Esophagus squamous epithelium (tissue), 5 donors: Measurements from ENCODE around the gene ZNF862. TPM values are rescaled to one million over a fixed set of nuclear protein-coding genes. Genes with fewer than 3 reads are reported as not detected.

Experiments used
- DNase-seq: peaks from one replicate; lab custom pipeline; 2025; lab: John Stamatoyannopoulos, UW
- H3K27ac ChIP-seq, 4 donors: fragments of 200-600 bp; sonication (generic); one replicate each; pipeline ENCODE4 v1.5.1; 2016 to 2019; ENCODE audit warnings: mild to moderate bottlenecking in 1 of 4
- H3K27me3 ChIP-seq, 4 donors: fragments of 200-600 bp; sonication (generic); 1 replicate in 3 of 4; 2 replicates in 1 of 4; pipeline versions ENCODE4 v1.5.1 to v1.6.0; 2017 to 2021; ENCODE audit warnings: antibody characterized with exemption in 1 of 4
- H3K36me3 ChIP-seq, 3 donors: fragments of 200-600 bp; sonication (generic); one replicate each; pipeline ENCODE4 v1.5.1; 2016 to 2019
- H3K4me1 ChIP-seq, 3 donors: fragments of 200-600 bp; sonication (generic); one replicate each; pipeline ENCODE4 v1.5.1; 2017 to 2019
- H3K4me3 ChIP-seq, 4 donors: fragments of 200-600 bp; sonication (generic); 1 replicate in 3 of 4; 2 replicates in 1 of 4; pipeline ENCODE4 v1.5.1; 2016 to 2019; ENCODE audit warnings: mild to moderate bottlenecking in 2 of 4, moderate library complexity in 1 of 4
- H3K9me3 ChIP-seq, 3 donors: fragments of 200-600 bp; sonication (generic); one replicate each; pipeline ENCODE4 v1.5.1; 2016 to 2019
- POLR2A ChIP-seq, 4 donors: fragments of 450-650 bp; IDR thresholded peaks; one replicate each; pipeline ENCODE4 v1.6.1; 2017; ENCODE audit warnings: antibody characterized with exemption in 4 of 4, mild to moderate bottlenecking in 4 of 4, moderate library complexity in 3 of 4
- WGBS, 2 donors: methylation state at CpG; one replicate each; pipeline ENCODE4 v1.1.5; 2018; 5-methylcytosine and 5-hydroxymethylcytosine counted together
- intact Hi-C: fragments of 100-400 bp; cut with DNase I; formaldehyde crosslinking; loops from one replicate; pipeline ENCODE4 v1.15.0; 2022
- total RNA-seq, 4 donors: library from RNA; depleted of rRNA; stranded (reverse); fragments of >200 nt; gene quantifications; one replicate each; pipeline ENCODE4 v1.1.0, GENCODE V29; 2016
- TF ChIP-seq, protein P1 (sequence below), 6 experiments: fragments of 450-650 bp in 4 of 6; fragments of 200-600 bp in 2 of 6; sonication (generic) in 2 of 6; IDR thresholded peaks; one replicate each; pipeline ENCODE4 v1.5.1; 2016 to 2019; ENCODE audit warnings: antibody characterized with exemption in 6 of 6, mild to moderate bottlenecking in 4 of 6, moderate library complexity in 4 of 6
- donor health status: DM: yes; HTN: yes; CAD: no.

ZNF862 gene
- total RNA-seq, 4 donors from 2014 or later: 7.1 to 13.2 (median 9.9) TPM

DNA sequence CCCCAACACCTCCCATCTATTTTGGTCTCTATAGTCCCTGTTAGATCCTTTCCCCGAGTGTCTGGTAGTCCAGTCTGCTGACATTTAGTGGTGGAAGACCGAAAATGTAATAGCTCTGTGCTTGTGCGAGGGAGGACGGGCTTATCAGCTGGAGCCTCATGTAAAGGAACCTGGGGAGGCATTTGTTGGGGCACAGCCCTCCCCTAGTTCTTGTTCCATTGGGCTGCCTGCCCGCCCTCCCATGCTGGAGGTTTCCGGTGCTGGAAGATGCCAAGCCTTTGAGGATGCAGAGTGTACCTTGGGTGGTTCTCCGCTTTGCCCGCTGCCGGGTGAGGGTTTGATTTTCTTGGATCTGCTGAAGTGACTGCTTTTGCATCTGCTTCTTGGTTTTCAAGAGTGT is 5.4 kb downstream of the ZNF862 start:
- TF ChIP-seq POLR2A (IDR thresholded peaks at IDR 0.05): no peak
- TF ChIP-seq, protein P1, sequence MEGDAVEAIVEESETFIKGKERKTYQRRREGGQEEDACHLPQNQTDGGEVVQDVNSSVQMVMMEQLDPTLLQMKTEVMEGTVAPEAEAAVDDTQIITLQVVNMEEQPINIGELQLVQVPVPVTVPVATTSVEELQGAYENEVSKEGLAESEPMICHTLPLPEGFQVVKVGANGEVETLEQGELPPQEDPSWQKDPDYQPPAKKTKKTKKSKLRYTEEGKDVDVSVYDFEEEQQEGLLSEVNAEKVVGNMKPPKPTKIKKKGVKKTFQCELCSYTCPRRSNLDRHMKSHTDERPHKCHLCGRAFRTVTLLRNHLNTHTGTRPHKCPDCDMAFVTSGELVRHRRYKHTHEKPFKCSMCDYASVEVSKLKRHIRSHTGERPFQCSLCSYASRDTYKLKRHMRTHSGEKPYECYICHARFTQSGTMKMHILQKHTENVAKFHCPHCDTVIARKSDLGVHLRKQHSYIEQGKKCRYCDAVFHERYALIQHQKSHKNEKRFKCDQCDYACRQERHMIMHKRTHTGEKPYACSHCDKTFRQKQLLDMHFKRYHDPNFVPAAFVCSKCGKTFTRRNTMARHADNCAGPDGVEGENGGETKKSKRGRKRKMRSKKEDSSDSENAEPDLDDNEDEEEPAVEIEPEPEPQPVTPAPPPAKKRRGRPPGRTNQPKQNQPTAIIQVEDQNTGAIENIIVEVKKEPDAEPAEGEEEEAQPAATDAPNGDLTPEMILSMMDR (IDR thresholded peaks at IDR 0.05): no peak
- Histone ChIP-seq H3K4me1 (peaks cover 6 to 22% (median 8%) of the 10 kb centered on the region in 3 donors), H3K27ac (no peak overlapping the region), H3K36me3 (peaks cover 0 to 26% (median 0%) of the 10 kb centered on the region in 3 donors), H3K9me3 (no peaks in the 10 kb centered on the region), H3K27me3 (no peaks in the 10 kb centered on the region), H3K4me3 (no peak overlapping the region)
- 97 to 98% methylated on average over 7 to 9 of the region's 9 CpGs for WGBS, 2 donors
- intact Hi-C loops: no loop called here
- DNase-seq: no peak

DNA sequence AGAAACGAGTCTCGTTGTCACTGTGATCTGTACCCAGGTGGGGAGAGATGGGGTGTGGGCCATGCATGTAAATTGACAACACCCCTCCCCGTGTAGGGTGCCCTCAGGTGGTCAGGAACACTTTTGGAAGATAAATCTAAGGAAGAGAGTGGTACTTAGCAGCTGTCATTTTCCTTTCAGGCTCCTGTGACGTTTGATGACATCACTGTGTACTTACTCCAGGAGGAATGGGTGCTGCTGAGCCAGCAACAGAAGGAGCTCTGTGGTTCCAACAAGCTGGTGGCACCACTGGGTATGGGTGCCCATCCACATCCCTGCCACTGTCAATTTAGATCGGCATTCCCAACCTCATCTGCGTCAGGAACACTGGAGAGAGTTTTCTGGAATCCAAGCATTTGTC is 6.3 kb downstream of the ZNF862 start:
- H3K4me1 ChIP-seq: peaks cover under 1 to 15% (median 3%) of the 10 kb centered on the region in 3 donors
- H3K27me3 ChIP-seq: no peaks in the 10 kb centered on the region
- intact Hi-C loops: no loop called here
- TF ChIP-seq, protein P1 (IDR thresholded peaks at IDR 0.05): no peak
- TF ChIP-seq POLR2A (IDR thresholded peaks at IDR 0.05): no peak
- no peak overlapping the region for H3K27ac ChIP-seq
- no peak overlapping the region for H3K4me3 ChIP-seq
- H3K9me3 ChIP-seq: no peaks in the 10 kb centered on the region
- H3K36me3 ChIP-seq: peaks cover 0 to 34% (median 0%) of the 10 kb centered on the region in 3 donors
- no peak for DNase-seq
- 57 to 64% methylated on average over 5 to 6 of the region's 6 CpGs for WGBS, 2 donors

DNA sequence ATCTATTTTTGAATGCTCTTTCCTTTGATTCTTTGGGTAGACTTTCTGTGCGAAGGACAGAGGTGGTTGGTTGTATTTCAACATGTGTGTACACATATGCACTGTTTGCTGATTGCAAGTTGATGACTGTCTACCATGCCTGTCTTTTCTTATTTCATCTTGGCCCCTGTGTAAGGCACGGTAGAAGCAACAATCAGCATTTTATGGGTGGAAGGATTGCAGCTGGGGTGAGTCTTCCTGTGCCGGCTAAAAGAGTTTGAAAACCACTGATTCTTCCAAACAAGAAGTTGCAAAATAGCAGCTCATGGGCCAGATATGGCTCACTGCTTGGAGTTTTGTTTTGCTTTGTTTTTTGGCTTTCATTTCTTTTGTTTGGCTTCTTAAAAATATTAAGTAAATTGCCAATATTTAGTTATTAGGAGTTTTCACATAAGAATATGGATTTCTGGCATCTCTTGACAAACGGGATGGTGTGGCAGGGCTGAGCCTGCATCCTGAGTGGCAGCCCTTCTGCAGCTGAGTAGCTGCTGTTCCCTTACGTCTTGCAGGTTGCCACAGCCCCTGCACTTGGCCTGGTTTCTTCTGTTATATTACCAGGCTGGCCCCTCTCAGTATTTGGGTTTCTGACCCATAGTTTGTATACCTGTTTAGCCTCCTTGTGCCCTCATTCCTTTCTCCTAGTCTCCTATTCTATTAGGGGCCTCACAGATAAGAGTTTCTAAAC is 7.2 kb downstream of the ZNF862 start:
- DNase-seq: no peak
- H3K4me1 ChIP-seq: peaks cover 0 to 10% (median 0%) of the 10 kb centered on the region in 3 donors
- no peaks in the 10 kb centered on the region for H3K9me3 ChIP-seq
- 61 to 90% methylated on average over 5 of the region's 5 CpGs for WGBS, 2 donors
- no peak overlapping the region for H3K4me3 ChIP-seq
- H3K27me3 ChIP-seq: no peaks in the 10 kb centered on the region
- H3K36me3 ChIP-seq: peaks cover 0 to 44% (median 0%) of the 10 kb centered on the region in 3 donors
- intact Hi-C loops: no loop called here
- no peak overlapping the region for H3K27ac ChIP-seq
- TF ChIP-seq, protein P1 (IDR thresholded peaks at IDR 0.05): no peak
- no peak for TF ChIP-seq POLR2A (IDR thresholded peaks at IDR 0.05)

DNA sequence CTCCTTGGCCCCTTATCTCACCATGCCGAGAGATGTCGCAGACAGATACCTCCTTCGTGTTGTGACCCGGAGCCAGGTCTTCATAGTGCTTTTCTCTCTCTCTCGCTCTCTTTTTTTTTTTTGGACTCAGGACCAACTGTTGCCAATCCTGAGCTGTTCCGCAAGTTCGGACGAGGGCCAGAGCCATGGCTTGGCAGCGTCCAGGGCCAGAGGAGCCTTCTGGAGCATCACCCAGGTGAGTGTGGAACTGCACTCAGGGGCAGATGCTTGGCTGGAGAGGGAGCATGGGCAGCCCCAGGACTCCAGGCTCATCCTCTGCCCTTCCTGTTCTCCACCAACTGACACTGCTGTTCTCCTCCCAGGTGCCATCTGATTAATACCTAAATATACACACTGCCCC is 7.8 kb downstream of the ZNF862 start:
- intact Hi-C loops: no loop called here
- H3K4me3 ChIP-seq: no peak overlapping the region
- H3K36me3 ChIP-seq: peaks cover 0 to 45% (median 0%) of the 10 kb centered on the region in 3 donors
- no peak for DNase-seq
- H3K4me1 ChIP-seq: peaks cover 0 to 6% (median 0%) of the 10 kb centered on the region in 3 donors
- H3K9me3 ChIP-seq: no peaks in the 10 kb centered on the region
- TF ChIP-seq, protein P1 (IDR thresholded peaks at IDR 0.05): no peak
- no peak for TF ChIP-seq POLR2A (IDR thresholded peaks at IDR 0.05)
- H3K27ac ChIP-seq: no peak overlapping the region
- WGBS, 2 donors: 85 to 86% methylated on average over 8 to 9 of the region's 9 CpGs
- no peaks in the 10 kb centered on the region for H3K27me3 ChIP-seq

DNA sequence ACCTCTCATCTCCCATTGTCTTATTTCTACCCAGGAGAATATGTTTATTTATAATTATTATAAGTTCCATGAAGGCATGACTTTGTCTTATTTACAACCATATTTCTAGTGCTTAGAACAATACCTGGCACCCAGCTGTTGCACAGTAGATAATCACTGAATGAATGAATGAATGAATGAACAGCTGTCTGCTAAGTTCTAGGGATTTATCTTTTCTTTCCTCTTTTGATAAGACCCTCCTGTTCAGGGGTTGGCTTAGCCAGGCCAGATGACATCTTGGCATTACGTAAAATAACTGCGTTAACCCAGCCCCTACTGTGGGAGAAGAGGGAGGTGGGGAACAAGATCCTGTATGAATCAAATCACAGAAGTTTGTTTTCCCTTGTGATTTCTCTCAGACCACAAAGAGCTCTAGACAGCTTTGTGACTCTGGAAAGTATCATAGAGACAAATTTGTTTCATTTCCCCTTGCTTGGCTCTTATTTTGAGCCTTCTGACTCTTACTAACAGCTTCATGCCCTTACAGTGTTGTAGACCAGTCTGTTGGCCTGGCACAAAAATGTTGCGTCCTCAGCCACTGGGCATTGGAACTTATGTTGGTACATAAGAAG is 8.4 kb downstream of the ZNF862 start:
- no peaks in the 10 kb centered on the region for H3K27me3 ChIP-seq
- peaks cover 0 to 6% (median 0%) of the 10 kb centered on the region in 3 donors for H3K4me1 ChIP-seq
- H3K4me3 ChIP-seq: no peak overlapping the region
- no peak overlapping the region for H3K27ac ChIP-seq
- H3K36me3 ChIP-seq: peaks cover 0 to 45% (median 0%) of the 10 kb centered on the region in 3 donors
- H3K9me3 ChIP-seq: no peaks in the 10 kb centered on the region
- DNase-seq: no peak
- intact Hi-C loops: no loop called here
- TF ChIP-seq, protein P1 (IDR thresholded peaks at IDR 0.05): no peak
- TF ChIP-seq POLR2A (IDR thresholded peaks at IDR 0.05): no peak
- 78 to 95% methylated on average over 3 of the region's 3 CpGs for WGBS, 2 donors
